ENCODE measurements around the gene BNIPL. TPM values are rescaled to one million over a fixed set of nuclear protein-coding genes. Genes with fewer than 3 reads are reported as not detected.

BNIPL gene
- total RNA-seq, 1 donor from 2014 or later: 8.2 TPM

GRCh38 chr1:151056149-151056548, 19.8 kb downstream of the BNIPL start:
- Histone ChIP-seq H3K27ac (peak overlapping the region; percentile 94), H3K9me3 (no peaks in the 10 kb centered on the region), H3K4me1 (peaks cover 52% of the 10 kb centered on the region), H3K27me3 (ENCODE audit: low read depth) (no peaks in the 10 kb centered on the region), H3K4me3 (peak overlapping the region; percentile 94), H3K36me3 (peaks cover 60% of the 10 kb centered on the region)
- intact Hi-C loops (cut with DNase I): no loop called here
- ATAC-seq (no peak), DNase-seq (no peak)
- no peak for TF ChIP-seq CTCF (IDR thresholded peaks at IDR 0.05)

GRCh38 chr1:151058692-151059091, 22.3 kb downstream of the BNIPL start:
- no peaks in the 10 kb centered on the region for H3K9me3 ChIP-seq
- H3K27me3 ChIP-seq (ENCODE audit: low read depth): no peaks in the 10 kb centered on the region
- no peak for TF ChIP-seq CTCF (IDR thresholded peaks at IDR 0.05)
- intact Hi-C loops (cut with DNase I): no loop called here
- DNase-seq (peak; percentile 86), ATAC-seq (peak; percentile 72 to 75)
- H3K27ac ChIP-seq: peak overlapping the region; percentile 94
- H3K4me3 ChIP-seq: peak overlapping the region; percentile 94
- H3K4me1 ChIP-seq: peaks cover 52% of the 10 kb centered on the region
- H3K36me3 ChIP-seq: peaks cover 35% of the 10 kb centered on the region

GRCh38 chr1:151059109-151060006, 23.0 kb downstream of the BNIPL start, which contains the start of gene CDC42SE1:
Gene CDC42SE1, minus strand, starts transcription at chr1:151059622. Its CDS starts 3,892 bp downstream, at chr1:151055730.
- Histone ChIP-seq H3K27ac (peak within 1 kb of the TSS; percentile 94), H3K9me3 (no peaks in the 10 kb centered on the region), H3K4me3 (peak within 1 kb of the TSS; percentile 94), H3K36me3 (peaks cover 29% of the 10 kb centered on the region), H3K27me3 (ENCODE audit: low read depth) (no peaks in the 10 kb centered on the region), H3K4me1 (peaks cover 52% of the 10 kb centered on the region)
- DNase-seq (peak; percentile 92), ATAC-seq (peak; percentile 96)
- intact Hi-C loops (cut with DNase I): no loop called here
- peak; percentile 94 for TF ChIP-seq CTCF (IDR thresholded peaks at IDR 0.05)

GRCh38 chr1:151060007-151060656, 23.7 kb downstream of the BNIPL start, which contains the start of gene MLLT11:
Gene MLLT11, plus strand, starts transcription at chr1:151060397. Its CDS starts 6,828 bp downstream, at chr1:151067225.
- peak within 1 kb of the TSS; percentile 94 for H3K4me3 ChIP-seq
- ATAC-seq (peak in 1 of 2 donors; percentile 10), DNase-seq (no peak)
- peaks cover 21% of the 10 kb centered on the region for H3K36me3 ChIP-seq
- no peak for TF ChIP-seq CTCF (IDR thresholded peaks at IDR 0.05)
- intact Hi-C loops (cut with DNase I): no loop called here
- H3K27me3 ChIP-seq (ENCODE audit: low read depth): no peaks in the 10 kb centered on the region
- no peaks in the 10 kb centered on the region for H3K9me3 ChIP-seq
- H3K27ac ChIP-seq: peak within 1 kb of the TSS; percentile 94
- peaks cover 48% of the 10 kb centered on the region for H3K4me1 ChIP-seq

- Histone ChIP-seq H3K4me3 (peak overlapping the region; percentile 94), H3K36me3 (peaks cover 14% of the 10 kb centered on the region), H3K4me1 (peaks cover 40% of the 10 kb centered on the region), H3K27ac (no peak overlapping the region), H3K9me3 (no peaks in the 10 kb centered on the region), H3K27me3 (ENCODE audit: low read depth) (no peaks in the 10 kb centered on the region)
- intact Hi-C loops (cut with DNase I): no loop called here
- TF ChIP-seq CTCF (IDR thresholded peaks at IDR 0.05): no peak
- DNase-seq: no peak
- ATAC-seq: no peak
Measured at GRCh38 chr1:151060657-151061421, 24.5 kb downstream of the BNIPL start.
